ENCODE measurements around the gene CHML.

CHML gene

DNA sequence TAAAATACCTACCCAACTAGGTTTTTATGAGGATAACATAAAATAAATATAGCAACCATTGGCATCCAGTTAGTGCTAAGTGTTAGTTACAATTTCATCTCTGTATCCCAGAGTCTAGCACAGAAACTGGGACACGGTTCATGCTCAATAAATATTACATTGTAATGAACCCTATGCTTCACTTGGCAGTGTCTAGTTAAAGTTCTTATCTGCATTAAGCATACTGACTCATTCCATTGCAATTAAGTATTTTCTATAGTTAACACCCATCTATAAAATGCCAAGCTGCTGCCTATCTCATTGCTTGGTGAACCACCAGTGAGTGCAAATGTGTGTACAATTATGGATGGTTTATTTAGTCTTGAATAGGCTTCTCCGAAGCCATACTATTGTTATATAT is 15.2 kb downstream of the CHML start:
- no peaks in the 10 kb centered on the region for H3K4me1 Mint-ChIP-seq
- H3K27ac Mint-ChIP-seq = no peak overlapping the region
- H3K9me3 Mint-ChIP-seq = no peaks in the 10 kb centered on the region
- no peak overlapping the region for H3K4me3 Mint-ChIP-seq
- no peaks in the 10 kb centered on the region for H3K27me3 Mint-ChIP-seq (ENCODE audit: low read depth)
- TF ChIP-seq, protein P1, sequence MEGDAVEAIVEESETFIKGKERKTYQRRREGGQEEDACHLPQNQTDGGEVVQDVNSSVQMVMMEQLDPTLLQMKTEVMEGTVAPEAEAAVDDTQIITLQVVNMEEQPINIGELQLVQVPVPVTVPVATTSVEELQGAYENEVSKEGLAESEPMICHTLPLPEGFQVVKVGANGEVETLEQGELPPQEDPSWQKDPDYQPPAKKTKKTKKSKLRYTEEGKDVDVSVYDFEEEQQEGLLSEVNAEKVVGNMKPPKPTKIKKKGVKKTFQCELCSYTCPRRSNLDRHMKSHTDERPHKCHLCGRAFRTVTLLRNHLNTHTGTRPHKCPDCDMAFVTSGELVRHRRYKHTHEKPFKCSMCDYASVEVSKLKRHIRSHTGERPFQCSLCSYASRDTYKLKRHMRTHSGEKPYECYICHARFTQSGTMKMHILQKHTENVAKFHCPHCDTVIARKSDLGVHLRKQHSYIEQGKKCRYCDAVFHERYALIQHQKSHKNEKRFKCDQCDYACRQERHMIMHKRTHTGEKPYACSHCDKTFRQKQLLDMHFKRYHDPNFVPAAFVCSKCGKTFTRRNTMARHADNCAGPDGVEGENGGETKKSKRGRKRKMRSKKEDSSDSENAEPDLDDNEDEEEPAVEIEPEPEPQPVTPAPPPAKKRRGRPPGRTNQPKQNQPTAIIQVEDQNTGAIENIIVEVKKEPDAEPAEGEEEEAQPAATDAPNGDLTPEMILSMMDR (IDR thresholded peaks at IDR 0.05; ENCODE audit: unreplicated experiment in 3 of 3) = no peak
- peaks cover 9% of the 10 kb centered on the region for H3K36me3 Mint-ChIP-seq (ENCODE audit: low read depth)

DNA sequence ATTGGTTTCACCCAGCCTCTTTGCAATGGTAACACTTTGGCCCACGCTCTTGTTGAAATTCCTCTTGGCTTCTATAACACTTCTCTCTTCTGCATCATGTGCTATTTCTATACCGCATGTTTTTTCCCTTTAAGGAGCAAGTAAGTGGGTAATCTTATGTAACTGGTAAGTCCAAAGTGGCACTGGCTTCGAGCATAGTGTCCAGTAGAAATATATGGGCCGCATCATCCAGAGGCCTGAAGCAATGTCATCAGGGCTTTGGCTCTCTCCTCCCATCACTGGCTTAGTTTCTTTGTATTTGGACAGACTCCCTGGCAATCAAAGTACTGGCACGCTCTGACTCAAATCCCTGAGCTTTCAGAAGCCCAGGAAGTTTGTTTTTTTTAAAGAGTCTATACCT is 17.5 kb downstream of the CHML start:
- TF ChIP-seq, protein P1 (IDR thresholded peaks at IDR 0.05; ENCODE audit: unreplicated experiment in 3 of 3) = no peak
- Mint-ChIP-seq H3K9me3 (no peaks in the 10 kb centered on the region), H3K27ac (no peak overlapping the region), H3K4me3 (no peak overlapping the region), H3K4me1 (no peaks in the 10 kb centered on the region), H3K27me3 (ENCODE audit: low read depth) (no peaks in the 10 kb centered on the region), H3K36me3 (ENCODE audit: low read depth) (peaks cover 6% of the 10 kb centered on the region)

DNA sequence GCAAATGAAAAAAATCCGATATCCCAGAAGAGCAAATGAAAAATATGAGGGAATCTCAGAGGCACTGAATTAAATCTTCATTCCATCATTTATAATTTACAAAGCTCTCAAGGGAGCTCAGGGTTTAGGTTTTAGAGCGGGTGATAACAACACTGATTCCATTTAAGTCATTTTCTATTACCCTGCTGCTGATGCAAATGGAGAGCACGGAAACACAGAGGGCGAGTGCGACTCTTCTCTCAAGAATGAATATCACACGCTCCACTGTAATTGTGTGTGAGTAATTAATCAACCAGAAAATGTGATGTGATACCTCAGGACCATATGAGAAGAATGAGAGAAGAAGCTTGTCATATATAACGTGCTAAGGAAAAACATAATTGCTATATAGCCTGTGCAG is 22.7 kb downstream of the CHML start:
- Mint-ChIP-seq H3K27ac (no peak overlapping the region), H3K36me3 (ENCODE audit: low read depth) (peaks cover 6% of the 10 kb centered on the region), H3K4me1 (no peaks in the 10 kb centered on the region), H3K4me3 (no peak overlapping the region), H3K9me3 (no peaks in the 10 kb centered on the region), H3K27me3 (ENCODE audit: low read depth) (peaks cover 4% of the 10 kb centered on the region)
- TF ChIP-seq, protein P1 (IDR thresholded peaks at IDR 0.05; ENCODE audit: unreplicated experiment in 3 of 3) = no peak

DNA sequence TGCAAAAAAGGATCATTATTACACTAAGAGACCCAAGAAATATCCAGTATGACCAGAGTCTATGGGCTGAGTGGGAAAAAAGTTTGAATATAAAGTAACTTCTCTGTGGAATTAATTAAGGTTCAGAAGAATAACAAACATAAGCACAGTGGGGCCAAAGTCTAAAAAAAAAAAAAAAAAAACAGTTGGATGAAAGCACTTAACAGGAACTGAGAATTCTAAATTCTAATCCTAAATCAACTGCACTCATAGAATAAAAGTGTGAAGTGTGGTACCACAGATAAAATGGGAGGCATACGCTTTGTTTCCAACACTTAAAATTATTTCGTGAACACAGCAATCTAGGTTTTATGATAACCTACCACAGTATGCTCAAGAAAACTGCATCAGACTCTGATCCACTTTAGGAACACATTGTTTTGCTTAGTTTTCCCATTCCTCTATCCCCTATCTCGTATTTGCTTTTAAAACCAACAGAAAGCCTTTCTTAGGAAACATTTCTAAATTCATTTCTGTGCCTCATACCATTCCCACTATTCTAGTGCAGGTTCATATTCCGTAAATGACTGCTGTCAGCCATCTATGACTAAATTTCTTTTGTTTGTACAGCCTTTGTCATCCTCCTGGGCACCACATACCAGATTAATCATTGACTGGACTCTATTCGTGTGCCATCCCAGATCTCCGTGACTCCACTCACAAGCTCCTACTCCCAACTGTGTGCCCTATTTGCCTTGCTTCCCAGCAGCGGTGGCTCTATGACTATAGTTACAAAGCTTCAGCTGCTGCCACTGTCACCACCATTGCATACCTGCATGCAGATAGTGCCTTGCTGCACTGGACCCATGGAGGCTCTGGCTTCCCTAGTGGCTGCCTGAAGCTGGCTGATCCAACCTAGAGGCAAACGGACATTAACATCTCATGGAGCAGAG is 24.9 kb downstream of the CHML start:
- Mint-ChIP-seq H3K4me1 (no peaks in the 10 kb centered on the region), H3K27me3 (ENCODE audit: low read depth) (peaks cover 4% of the 10 kb centered on the region), H3K4me3 (no peak overlapping the region), H3K36me3 (ENCODE audit: low read depth) (no peaks in the 10 kb centered on the region), H3K9me3 (no peaks in the 10 kb centered on the region), H3K27ac (peak overlapping the region; percentile 47 to 64 (median 56))
- TF ChIP-seq, protein P1 (IDR thresholded peaks at IDR 0.05; ENCODE audit: unreplicated experiment in 3 of 3) = no peak

DNA sequence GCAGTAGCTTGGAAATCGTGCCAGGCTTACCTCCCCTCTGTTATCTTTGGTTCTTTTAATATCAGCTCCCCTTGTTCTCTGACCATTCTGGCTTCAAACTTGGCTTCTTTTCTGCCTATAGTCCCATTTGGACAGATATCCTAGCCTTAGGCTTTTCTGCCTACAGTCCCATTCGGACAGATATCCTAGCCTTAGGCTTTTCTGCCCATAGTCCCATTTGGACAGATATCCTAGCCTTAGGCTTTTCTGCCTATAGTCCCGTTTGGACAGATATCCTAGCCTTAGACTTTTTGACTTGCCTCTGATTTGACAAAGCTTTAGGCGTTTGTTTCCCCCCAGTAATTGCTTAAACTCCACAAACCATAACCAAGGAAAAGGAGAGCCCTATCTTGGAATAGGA is 25.6 kb downstream of the CHML start:
- H3K4me3 Mint-ChIP-seq = no peak overlapping the region
- H3K4me1 Mint-ChIP-seq = no peaks in the 10 kb centered on the region
- no peaks in the 10 kb centered on the region for H3K36me3 Mint-ChIP-seq (ENCODE audit: low read depth)
- peak overlapping the region; percentile 47 to 64 (median 56) for H3K27ac Mint-ChIP-seq
- no peaks in the 10 kb centered on the region for H3K9me3 Mint-ChIP-seq
- H3K27me3 Mint-ChIP-seq (ENCODE audit: low read depth) = peaks cover 4% of the 10 kb centered on the region
- TF ChIP-seq, protein P1 (IDR thresholded peaks at IDR 0.05; ENCODE audit: unreplicated experiment in 3 of 3) = no peak

DNA sequence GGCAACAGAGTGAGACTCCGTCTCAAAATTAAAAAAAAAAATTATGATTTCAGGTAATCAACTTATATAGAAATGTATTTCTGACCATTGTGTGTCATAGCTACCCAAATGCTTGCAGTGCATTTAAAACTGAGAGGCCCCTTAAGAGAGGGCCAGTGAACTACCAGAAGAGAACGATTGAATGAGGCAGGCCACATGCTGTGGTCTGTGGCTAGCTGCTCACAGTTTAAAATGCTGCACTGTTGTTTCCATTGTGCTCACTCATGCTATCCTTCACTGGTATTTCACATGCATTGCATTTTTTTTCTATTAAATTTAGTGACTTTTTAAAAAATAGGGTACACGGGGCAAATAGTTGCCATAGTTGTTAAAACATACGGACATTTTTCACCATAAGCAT is 26.0 kb downstream of the CHML start:
- Mint-ChIP-seq H3K4me3 (no peak overlapping the region), H3K27ac (peak overlapping the region in 1 of 3 experiments; percentile 64), H3K4me1 (no peaks in the 10 kb centered on the region), H3K27me3 (ENCODE audit: low read depth) (peaks cover 4% of the 10 kb centered on the region), H3K9me3 (no peaks in the 10 kb centered on the region), H3K36me3 (ENCODE audit: low read depth) (no peaks in the 10 kb centered on the region)
- TF ChIP-seq, protein P1 (IDR thresholded peaks at IDR 0.05; ENCODE audit: unreplicated experiment in 3 of 3) = no peak
